ENCODE measurements around the gene C2orf92.

The C2orf92 gene

DNA sequence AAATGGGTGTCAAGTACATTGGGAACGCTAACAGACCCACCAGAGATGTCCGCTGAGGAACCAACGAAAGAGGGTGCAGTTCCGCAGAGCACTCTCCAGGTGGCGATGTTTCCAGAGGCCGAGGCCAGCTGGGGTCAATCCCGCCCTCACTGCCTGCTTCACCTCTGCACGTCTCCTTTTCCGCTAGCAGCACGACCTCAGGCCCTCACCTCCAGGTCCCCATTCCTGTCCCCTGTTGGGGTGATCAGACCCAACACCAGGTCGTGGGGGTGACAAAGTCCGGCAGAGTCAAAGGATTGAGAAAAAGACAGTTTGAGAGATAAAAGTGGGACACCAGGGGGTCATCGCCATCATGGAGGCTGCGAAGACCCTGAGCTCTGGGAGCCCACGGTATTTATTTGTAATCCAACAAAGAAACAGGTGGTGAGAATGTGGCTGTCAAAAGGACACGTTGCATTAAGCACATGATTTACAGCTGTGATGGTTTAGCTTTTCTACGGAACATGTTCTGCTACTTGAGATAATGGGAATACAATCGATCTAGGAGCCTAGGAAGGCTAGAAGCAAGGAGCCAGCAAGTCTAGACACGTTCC, 71.2 kb downstream of the C2orf92 start:
- no peak for DNase-seq (ENCODE audit: low read depth, low spot score)
- ChIA-PET CTCF (interaction anchor here (1.0 to 5.2 kb wide), 15 partner anchors 8 to 644 kb away, joined by 3 to 43 read pairs (median 8); no protein-coding TSS in a partner anchor), POLR2A (no interaction called here)

DNA sequence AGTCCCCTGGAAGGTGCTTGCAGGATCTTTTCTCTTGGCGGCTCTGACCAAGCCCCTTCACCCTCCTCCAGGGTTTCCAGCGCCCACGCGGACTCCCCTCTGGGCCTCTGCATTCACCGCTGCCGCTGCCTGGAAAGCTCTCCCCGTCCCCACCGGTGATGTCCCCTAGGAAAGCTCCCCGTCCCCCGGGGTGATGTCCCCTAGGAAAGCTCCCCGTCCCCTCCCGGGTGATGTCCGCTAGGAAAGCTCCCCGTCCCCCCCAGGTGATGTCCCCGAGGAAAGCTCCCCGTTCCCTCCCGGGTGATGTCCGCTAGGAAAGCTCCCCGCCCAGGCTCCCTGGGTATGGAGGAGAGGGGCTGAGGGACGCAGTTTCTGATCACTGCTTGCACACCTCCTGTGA, 71.7 kb downstream of the C2orf92 start:
- H3K4me3 ChIP-seq (ENCODE audit: low read depth, low read length): no peak overlapping the region
- no peak for TF ChIP-seq CTCF (IDR thresholded peaks at IDR 0.05; ENCODE audit: insufficient read depth, low read length, missing control alignments)
- ChIA-PET POLR2A (no interaction called here), CTCF (interaction anchor here (1.0 to 5.2 kb wide), 14 partner anchors 11 to 643 kb away, joined by 3 to 43 read pairs (median 8); no protein-coding TSS in a partner anchor)
- DNase-seq (ENCODE audit: low read depth, low spot score): no peak

More for the DNA sequence above, 71.2 kb downstream of the C2orf92 start:
- H3K4me3 ChIP-seq (ENCODE audit: low read depth, low read length): no peak overlapping the region
- TF ChIP-seq CTCF (IDR thresholded peaks at IDR 0.05; ENCODE audit: insufficient read depth, low read length, missing control alignments): peak; percentile 93

GRCh38 chr2:97741686-97742085, 72.2 kb downstream of the C2orf92 start:
- CTCF ChIA-PET: interaction anchor here (1.0 to 5.2 kb wide), 12 partner anchors 10 to 643 kb away, joined by 3 to 43 read pairs (median 9); no protein-coding TSS in a partner anchor
- no peak for TF ChIP-seq CTCF (IDR thresholded peaks at IDR 0.05; ENCODE audit: insufficient read depth, low read length, missing control alignments)
- POLR2A ChIA-PET: no interaction called here
- DNase-seq (ENCODE audit: low read depth, low spot score): no peak
- H3K4me3 ChIP-seq (ENCODE audit: low read depth, low read length): no peak overlapping the region

GRCh38 chr2:97742381-97742847, 72.9 kb downstream of the C2orf92 start:
- no peak for TF ChIP-seq CTCF (IDR thresholded peaks at IDR 0.05; ENCODE audit: insufficient read depth, low read length, missing control alignments)
- POLR2A ChIA-PET: no interaction called here
- H3K4me3 ChIP-seq (ENCODE audit: low read depth, low read length): no peak overlapping the region
- CTCF ChIA-PET: interaction anchor here (1.2 to 5.2 kb wide), 5 partner anchors 9 to 642 kb away, joined by 3 to 43 read pairs (median 8); no protein-coding TSS in a partner anchor
- DNase-seq (ENCODE audit: low read depth, low spot score): no peak

- ChIA-PET CTCF (interaction anchor here (1.0 to 5.2 kb wide), 2 partner anchors 10 to 641 kb away, joined by 3 to 35 read pairs; no protein-coding TSS in a partner anchor), POLR2A (no interaction called here)
- no peak overlapping the region for H3K4me3 ChIP-seq (ENCODE audit: low read depth, low read length)
- no peak for DNase-seq (ENCODE audit: low read depth, low spot score)
- TF ChIP-seq CTCF (IDR thresholded peaks at IDR 0.05; ENCODE audit: insufficient read depth, low read length, missing control alignments): no peak
Measured at GRCh38 chr2:97743913-97744312, 74.4 kb downstream of the C2orf92 start.

GRCh38 chr2:97745474-97746174, 76.1 kb downstream of the C2orf92 start:
- ChIA-PET CTCF (interaction anchor here (2.0 kb wide), 1 partner anchor 639 kb away, joined by 4 read pairs; no protein-coding TSS in a partner anchor), POLR2A (no interaction called here)
- no peak overlapping the region for H3K4me3 ChIP-seq (ENCODE audit: low read depth, low read length)
- TF ChIP-seq CTCF (IDR thresholded peaks at IDR 0.05; ENCODE audit: insufficient read depth, low read length, missing control alignments): no peak
- no peak for DNase-seq (ENCODE audit: low read depth, low spot score)
